HG02981 (cell line): ENCODE measurements around the gene ACSF3.
"Not testable (repeated sequence)": the region's sequence is repeated elsewhere in the genome, so short reads cannot be mapped to it uniquely, and the experiment has no call there.

Experiments used
- ATAC-seq: cut with Tn5 transposase; IDR thresholded peaks from one replicate; pipeline ENCODE4 v1.9.1; 2021; ENCODE audit warnings: mild to moderate bottlenecking, moderate library complexity; ENCODE audit not compliant: unreplicated experiment

The ACSF3 gene

DNA sequence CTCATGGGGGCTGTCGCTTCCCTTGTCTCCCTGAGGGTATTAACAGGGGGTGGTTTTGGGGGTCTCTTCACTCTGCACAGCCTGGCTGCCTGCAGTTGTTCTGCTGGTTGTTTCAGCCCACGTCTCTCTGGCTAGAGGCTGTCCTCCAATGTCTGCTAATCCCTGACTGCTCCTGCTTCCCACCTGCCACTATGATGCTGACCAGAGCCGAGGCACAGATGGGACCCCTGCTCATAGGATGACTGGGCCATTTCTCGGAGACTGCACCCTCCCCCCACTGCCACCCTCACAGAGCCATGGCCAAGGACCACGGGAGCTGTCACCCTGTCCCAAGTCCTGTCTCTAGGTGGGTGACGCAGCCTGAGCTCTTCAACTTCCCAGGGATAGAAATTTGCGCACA lies 1.6 kb upstream of the ACSF3 start:
- ATAC-seq: no peak

DNA sequence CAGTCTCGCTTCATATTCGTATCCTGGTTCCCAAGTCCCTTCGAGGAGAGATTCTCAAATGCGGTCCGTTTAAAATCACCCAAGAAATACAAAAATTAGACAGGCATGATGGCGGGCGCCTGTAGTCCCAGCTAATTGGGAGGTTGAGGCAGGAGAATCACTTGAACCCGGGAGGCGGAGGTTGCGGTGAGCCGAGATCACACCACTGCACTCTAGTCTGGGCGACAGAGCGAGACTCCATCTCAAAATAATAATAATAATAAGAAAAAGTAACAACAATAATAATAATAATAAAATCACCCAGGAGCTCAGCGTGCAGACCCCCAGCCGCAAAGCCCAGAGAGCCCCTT lies 425 bp upstream of the ACSF3 start:
- ATAC-seq: not testable (repeated sequence)

DNA sequence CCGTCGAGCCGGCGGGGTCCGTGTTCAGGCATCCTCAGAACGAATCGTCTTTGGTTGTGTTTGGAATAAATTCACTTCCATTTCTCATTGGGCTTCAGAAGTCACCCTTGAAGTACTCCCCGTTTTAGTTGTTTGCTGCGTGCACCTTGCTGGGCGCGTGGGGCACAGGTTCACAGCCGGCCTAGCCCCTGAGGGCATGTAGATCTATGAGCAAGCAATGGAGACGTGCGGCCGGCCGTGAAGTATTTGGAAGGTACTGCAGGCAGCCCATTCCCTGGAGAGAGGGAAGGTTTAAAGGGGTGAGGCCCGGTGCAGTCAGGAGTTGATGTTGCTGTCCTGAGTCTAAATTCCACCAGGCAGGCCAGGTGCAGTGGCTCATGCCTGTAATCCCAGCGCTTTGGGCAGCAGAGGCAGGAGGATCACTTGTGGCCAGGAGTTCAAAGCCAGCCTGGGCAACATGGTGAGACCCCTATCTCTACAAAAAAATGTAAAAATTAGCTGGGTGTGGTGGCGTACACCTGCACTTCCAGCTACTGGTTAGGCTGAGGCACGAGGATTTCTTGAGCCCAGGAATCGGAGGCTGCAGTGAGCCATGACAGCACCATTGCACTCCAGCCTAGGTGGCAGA lies 714 bp downstream of the ACSF3 start:
- ATAC-seq: no peak

DNA sequence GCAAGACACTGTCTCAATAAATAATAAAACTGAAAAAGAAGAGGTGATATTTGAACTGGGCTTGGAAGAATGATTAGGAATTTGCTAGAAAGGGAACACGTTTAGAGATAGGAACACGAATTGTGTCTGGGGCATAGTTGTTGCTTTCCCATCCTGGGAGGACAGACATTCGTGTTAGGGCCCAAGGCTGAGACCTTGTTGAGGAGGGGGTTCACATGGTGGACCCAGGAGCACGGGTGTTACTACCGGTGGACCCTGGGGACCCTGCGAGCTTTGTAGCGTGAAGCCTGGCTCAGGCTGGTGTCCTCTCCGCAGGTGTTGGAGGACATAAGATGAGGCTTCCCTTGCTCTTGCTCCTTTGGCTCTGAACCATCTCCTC lies 1.2 kb downstream of the ACSF3 start:
- no peak for ATAC-seq

DNA sequence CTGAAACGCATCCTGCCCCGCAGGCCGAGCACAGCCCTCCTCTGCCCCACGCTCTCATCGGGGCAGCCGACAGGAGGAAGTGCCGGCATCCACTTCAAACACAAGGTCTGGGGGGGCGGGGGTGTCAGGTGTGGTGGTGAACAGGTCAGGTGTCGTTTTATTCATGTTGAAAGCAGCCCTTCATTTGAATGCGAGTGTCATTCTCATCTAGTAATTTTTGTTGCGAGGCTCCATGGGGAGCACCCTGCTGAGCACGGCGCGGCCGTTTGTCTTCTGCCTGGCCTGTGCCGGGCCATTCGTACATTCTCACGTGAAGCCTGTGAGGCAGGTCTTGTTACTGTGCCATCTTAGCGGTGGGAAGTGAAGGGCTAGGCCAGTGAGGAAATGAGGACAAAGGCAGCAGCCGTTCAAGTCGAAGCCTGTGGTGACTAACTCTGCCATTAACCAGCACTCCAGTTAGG lies 1.9 kb downstream of the ACSF3 start:
- ATAC-seq: no peak

DNA sequence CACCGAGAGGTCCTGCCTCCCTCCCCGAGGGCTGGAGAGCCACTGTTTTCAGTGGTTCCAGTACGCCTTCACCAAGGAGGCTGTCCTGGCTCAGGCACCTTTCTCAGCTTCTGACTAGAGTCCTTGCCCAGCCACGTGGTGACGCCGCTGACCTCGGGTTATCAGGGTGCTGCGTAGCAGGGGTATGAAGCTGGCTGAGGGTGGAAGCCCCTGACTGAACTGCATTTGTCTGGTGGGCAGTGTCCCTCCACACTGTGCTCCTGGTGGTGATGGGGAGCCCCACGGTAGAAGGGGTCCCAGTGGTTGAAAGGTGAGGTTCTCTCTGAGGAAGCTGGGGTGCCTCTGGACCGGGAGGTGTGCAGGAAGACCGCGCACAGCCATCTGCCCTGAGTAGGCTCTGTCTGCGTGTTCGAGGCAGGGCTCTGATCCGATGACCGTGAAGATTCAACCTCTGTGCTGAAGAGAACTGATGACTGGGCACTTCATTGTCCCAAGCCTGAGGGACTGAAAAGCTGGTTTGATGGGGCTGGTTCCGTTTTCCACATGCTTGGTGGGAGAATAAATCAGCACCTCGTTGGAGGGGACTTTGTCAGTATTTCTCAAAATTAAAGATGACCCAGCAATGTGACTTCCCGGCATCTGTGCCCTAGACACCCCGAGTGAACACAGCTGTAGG lies 2.5 kb downstream of the ACSF3 start:
- ATAC-seq: no peak

DNA sequence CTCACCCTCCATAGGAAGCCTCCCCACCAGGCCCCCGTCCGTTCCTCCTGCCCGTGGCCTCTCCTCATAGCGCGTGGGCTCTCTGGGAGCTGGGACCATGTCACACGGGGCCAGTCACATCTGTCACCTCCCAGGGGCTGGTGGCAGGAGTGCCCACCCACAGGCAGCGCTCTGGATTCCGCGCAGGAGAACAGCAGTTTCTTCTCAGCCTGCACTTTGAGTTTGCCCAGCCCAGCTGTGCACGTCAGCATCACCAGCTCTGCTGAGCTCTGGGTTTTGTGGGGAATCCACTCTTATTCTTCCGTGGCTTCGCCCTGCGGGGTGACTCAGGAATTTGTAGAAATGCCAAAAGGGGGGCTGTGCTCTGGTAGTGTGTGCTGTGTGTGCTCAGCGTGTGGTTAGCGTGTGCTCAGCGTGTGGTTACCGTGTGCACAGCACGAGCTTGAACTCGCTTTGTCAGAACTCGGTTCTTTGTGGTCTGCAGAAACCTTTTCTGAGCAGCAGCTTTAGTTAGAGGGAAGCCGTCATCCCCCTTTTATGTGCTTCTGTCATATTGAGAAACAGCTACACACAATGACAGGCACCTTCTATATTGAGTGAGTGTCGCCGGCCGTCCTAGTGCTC lies 3.2 kb downstream of the ACSF3 start:
- ATAC-seq: no peak

DNA sequence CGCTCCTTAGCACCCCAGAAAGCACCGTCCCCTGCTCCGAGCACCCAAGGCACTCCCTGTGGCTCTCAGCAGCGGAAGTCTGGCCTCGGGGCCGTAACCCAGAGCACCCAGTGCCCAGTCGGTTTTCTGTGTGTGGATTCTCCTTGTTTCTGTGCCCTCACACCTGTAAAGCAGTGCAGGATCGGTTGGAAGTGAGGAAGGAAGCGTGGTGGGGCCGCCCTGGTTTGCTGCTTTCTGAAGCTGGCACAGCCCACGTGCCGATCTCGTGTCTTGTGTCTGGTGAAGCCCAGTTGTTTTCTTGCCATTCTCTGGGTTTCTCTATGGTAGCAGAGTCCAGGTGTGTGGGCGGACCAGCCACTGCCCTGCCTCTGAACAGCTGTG lies 3.7 kb downstream of the ACSF3 start:
- no peak for ATAC-seq

DNA sequence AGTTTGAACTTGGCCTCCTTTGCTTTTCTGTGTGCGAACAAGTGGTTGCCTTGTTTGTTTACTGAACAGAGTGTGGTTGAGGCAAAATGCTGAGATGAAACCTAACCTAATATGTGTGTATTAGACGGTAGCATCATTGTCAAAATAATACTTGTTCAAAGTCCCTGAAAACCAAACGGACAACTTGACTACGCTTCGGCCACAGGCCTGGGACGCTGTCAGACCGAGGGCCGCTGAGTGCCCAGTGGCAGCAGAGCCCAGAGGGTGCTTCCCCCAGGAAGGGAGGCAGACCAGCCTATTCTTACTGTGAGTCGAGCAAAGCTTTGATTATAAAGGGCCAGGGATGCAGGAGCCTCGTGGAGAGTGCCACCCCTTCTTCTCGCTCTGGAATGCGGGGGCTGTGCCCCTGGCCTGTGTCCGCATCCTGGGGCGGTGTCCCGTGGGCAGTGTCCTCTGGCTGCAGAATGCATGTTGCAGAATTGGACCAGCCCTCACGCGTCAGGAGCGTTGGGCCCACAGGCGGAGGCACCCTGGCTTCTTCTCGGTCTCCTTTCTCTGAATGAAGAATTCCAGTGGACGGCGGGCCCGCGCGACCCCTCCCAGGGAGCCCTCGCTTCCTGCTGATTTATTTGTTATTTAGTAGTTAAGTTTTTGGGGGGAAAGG lies 5.2 kb downstream of the ACSF3 start:
- no peak for ATAC-seq

DNA sequence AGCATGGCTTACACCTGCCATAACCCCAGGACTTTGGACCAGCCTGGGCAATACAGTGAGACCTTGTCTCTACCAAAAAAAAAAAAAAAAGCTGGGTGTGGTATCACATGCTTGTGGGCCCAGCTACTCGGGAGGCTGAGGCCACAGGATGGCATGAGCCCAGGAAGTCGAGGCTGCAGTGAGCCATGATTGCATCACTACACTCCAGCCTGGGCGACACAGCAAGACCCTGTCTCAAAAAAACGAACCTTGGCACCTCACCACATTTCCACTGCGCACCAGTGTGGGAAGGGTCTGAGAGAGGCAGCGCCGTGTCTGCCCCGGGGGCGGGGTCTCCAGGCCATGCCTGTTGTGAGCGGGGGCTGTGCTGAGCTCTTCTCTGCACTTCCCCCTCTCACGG lies 6.3 kb downstream of the ACSF3 start:
- no peak for ATAC-seq

DNA sequence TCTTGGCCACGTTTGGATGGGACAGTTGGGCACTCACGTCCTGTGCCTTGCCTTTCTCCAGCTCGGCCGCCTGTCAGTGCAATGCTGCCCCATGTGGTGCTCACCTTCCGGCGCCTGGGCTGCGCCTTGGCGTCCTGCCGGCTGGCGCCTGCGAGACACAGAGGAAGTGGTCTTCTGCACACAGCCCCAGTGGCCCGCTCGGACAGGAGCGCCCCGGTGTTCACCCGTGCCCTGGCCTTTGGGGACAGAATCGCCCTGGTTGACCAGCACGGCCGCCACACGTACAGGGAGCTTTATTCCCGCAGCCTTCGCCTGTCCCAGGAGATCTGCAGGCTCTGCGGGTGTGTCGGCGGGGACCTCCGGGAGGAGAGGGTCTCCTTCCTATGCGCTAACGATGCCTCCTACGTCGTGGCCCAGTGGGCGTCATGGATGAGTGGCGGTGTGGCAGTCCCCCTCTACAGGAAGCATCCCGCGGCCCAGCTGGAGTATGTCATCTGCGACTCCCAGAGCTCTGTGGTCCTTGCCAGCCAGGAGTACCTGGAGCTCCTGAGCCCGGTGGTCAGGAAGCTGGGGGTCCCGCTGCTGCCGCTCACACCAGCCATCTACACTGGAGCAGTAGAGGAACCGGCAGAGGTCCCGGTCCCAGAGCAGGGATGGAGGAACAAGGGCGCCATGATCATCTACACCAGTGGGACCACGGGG lies 7.1 kb downstream of the ACSF3 start:
- no peak for ATAC-seq

DNA sequence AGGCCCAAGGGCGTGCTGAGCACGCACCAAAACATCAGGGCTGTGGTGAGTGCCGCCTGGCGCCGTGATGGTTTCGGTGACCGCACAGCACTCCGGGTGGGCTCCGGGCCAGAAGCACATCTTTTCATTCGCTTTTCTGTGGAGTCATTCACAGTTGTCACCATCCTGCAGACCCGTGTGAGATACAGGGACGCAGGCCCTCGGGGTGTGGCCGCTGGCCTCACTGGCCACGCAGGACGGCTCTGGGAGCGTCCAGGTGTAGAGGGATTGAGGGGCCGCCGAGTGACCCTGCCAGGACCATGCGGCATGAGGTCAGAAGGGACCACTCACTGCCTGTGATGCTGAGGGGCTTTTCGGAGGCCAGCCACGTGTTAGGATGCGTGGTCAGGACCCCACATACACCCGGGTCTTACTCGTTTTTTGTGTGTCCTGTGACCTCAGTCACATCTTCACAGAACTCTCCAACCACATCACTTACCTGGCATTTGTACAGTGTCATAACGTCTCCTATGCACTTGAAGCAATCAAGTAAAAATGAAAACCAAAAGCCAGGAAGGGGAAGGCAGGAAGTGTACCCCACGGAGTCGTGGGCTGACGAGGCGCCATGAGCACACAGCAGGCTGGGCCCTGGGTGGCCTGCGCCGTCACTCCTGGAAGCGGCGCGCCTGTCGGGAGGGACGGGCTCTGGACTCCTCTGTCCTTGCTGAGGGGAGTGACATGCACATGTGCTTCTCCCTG lies 7.8 kb downstream of the ACSF3 start:
- ATAC-seq: no peak

DNA sequence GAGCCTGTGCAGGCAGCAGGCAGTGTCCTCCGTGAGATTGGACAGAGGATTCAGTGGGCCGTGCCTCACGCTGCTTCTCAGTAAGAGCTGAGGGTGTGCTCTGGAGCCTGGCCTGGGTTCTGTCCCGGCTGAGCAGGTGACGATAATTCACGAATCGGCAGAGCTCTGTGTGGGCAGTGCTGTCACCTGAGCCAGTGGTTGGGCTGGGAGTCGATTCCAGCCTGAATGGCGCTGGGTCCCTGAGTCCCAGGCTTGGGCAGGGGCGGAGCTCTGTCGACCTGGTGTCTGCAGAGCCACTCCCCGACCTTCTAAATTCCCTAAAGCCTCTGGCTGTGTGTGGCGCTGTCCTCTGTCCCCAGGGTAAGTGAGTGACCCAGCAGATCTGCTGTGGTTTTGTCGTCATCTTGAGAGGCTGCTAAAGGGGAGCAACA lies 8.4 kb downstream of the ACSF3 start:
- no peak for ATAC-seq

DNA sequence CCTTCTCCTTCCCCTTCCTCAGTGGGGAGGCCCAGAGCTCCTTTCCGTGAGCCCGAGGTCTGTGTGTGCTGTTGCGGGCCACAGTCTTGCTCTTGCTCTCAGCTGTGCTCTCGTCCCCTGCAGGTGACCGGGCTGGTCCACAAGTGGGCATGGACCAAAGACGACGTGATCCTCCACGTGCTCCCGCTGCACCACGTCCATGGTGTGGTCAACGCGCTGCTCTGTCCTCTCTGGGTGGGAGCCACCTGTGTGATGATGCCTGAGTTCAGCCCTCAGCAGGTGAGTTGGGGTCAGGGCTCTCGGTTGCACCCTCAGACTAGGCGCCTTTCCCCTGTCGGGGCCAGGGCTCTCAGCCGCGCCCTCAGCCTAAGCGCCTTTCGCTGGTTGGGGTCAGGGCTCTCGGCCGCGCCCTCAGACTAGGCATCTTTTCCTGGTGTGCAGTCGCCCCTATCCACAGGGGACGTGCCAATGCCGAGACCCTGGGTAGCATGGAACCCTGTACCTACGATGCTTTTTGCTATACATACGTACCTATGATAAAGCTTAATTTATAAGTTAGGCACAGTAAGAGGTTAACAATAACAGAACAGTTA lies 8.9 kb downstream of the ACSF3 start:
- no peak for ATAC-seq

DNA sequence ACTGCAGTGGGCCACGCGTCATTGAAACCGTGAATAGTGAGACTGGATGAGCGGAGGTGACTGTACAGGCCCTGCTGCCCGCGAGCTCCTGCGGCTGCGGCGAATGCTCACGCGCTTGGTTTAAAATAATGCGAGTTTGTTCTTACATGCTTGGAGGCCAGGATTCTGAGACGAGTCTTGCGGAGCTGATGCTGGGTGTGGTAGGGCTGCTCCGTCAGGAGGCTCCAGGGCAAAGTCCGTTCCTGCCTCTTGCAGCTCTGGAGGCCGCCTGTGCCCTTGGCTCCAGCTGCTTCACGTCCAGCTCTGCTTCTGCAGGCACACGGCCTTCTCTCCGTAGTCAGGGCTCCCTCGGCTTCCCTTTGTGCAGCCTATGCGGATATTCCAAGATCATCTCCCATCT lies 9.5 kb downstream of the ACSF3 start:
- no peak for ATAC-seq

DNA sequence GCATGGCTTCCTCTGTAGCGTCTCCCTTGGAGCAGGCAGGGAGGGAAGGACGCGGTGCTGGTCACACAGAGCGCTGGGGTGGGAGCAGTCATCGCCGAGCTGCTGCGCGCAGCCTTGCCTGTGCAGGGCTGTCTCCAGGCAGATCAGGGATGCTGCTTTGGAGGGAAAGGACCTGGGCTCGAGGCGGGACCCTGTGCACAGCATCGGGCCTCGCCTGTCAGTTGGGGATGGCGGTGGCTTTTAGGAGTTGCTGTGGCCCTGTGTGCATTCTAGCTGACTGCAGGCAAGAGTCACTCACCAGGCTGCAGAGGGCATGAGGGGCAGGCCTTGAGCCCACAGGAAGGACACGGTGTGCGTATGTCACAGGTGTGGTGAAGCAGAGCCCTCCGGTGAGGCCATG lies 10.1 kb downstream of the ACSF3 start:
- ATAC-seq: no peak

DNA sequence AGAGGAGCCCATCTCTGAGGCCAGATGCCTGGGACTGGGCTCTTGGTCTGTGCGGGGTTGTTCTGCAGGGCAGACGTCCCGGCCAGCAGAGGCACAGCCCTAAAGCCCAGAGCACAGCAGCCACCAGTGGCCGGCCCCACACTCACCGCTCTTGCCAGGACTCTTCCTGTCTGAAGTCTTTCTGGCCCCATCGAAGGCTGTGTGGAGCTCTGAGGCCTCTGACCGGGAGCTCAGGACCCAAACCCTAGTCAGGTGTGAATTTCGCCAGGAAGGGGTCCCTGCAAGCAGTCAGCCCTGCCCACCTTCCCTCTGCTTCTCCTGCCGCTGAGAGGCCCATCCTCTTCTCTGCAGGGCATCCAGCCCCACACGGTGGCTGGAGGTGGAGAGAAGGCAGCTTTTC lies 10.7 kb downstream of the ACSF3 start:
- no peak for ATAC-seq

DNA sequence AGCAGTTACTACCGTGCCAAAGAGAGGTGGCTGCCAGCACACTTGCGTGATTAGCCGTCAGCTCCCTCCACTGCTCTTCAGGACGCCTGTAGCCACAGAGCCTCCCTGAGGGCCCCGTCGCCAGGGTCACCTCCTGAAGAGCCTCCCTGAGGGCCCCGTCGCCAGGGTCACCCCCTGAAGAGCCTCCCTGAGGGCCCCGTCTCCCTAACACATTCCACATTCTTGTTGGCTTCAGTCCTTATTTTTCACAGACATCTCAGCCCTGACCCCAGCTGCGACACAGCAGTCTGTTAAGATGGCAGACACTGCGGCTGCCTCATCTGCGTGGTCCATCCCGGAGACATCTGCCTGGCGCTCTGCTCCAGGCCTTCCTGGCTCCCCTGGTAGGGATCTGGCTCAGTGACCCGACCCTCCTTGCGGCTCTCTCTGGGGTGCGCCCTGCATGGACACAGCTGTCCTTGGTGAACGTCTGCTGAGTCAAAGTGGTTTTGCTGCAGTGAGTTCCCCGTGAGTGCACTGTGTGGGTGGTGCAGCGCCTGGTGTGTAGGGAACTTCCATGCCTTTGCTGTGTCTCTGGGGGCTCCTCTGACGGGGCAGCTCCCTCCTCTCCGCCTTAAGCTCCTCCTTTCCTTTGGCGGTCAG lies 11.4 kb downstream of the ACSF3 start:
- ATAC-seq: no peak

DNA sequence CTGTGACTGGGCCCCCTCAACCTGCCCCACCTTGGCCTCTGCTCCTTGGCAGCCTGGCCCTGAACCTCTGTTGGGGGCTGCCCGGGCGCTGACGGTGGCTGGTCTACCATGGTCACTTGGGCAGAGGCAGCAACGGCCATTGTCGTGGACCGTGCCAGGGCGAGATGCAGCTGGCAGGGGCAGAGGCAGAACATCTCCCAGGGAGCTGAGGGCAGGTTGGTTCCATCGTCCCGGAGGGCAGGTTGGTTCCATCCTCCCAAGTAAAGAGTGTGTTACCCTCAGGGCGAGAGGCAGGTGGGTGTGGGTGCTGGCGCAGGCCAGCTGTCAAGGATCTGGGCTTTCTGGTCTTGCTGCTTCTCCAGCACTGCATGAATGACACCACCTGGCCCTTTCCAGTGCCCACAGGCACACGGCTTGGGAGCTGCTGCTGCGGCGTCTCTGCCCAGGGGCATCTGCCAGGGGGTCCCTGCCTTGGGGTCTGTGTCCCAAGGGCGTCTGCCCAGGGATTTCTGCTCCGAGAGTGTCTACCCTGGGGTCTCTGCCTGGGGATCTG lies 12.0 kb downstream of the ACSF3 start:
- ATAC-seq: no peak
